ENCODE results near the gene MAST4.

The MAST4 gene

DNA sequence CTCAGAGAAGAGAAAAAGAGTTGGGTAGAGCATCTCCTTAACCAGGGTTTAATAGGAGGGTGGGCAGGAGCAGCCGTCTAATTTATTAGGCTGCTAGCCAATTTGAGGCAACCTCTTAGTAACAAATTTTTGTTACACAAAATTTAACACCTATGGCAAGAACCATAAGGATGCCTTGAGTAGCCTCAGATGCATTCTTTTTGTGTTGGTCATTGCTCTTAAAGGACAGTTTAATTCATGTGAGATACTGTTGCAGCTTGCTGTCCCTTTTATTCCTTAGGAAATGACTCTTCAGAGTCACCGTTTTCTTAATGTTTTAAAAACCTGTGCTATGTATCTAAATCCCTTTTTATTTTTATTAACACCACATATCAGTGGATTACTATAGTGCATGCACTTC is 255.1 kb downstream of the MAST4 start:
- no peak for DNase-seq

DNA sequence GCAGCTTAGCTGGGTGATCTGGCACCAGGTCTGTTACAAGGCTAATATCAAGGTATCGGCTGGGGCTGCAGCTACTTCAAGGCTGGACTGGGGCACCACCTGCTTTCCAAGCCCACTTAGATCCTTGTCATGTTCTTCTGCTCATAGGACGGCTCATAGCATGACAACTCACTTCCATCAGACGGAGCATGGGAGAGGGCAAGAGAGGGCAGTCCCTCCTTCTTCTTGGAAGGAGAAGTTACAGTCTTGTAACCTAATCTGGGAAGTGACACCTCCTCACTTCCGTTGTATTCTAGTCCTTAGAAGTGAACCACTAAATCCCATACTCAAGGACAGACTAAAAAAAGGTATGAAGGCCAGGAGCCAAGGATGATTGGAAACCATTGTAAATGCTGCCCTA is 258.2 kb downstream of the MAST4 start:
- DNase-seq = no peak

DNA sequence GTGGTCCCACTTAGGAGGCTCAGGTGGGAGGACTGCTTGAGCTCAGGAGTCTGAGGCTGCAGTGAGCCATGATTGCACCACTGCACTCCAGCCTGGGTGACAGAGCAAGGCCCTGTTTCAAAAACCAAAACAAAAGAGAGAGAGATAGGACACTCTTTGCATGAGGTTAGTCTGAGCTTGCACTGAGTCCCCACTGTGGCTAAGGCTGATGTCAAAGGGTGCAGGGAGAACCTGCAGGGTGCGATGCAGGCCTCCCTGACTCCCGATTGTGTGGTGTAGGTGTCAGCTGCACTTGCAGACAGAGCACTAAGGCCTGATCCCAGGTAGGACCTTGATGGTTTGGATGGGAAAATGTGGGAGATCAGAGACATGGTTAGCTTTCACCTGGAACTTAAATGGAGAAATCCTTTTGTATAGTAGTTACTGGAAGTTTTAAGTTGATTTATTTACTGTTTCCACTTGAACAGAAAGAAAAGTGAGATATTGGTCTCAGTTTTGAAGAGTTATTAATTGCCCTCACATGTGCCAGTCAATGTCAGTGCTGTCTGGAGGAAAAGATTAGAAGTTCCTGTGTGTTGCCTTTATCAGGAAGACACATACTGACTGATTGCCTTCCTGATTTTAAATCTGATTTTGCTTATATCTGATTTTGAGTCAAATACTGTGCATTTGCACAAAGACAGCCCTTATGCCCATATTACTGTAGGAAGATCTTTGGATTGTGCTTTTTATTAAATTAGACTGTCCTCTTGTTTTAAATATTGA is 260.0 kb downstream of the MAST4 start:
- DNase-seq = no peak

DNA sequence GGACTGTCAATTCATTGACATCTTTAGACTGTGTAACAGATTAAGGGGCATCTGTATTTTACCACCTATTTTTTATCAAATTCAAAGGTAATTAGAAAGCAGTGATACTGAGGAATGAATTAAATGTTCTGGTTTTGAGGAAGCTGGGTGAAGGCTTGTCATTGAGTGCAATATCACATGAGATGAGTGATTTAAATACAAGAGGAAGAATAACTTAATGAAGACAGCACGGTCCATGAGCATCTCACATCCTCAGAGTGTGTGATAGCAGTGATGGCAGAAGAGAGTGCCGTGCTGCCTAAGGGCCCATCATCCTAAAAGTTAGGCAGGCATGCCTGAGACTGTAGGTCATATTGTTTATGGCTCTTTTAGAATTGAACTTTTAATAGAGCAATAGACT is 263.3 kb downstream of the MAST4 start:
- DNase-seq = no peak

DNA sequence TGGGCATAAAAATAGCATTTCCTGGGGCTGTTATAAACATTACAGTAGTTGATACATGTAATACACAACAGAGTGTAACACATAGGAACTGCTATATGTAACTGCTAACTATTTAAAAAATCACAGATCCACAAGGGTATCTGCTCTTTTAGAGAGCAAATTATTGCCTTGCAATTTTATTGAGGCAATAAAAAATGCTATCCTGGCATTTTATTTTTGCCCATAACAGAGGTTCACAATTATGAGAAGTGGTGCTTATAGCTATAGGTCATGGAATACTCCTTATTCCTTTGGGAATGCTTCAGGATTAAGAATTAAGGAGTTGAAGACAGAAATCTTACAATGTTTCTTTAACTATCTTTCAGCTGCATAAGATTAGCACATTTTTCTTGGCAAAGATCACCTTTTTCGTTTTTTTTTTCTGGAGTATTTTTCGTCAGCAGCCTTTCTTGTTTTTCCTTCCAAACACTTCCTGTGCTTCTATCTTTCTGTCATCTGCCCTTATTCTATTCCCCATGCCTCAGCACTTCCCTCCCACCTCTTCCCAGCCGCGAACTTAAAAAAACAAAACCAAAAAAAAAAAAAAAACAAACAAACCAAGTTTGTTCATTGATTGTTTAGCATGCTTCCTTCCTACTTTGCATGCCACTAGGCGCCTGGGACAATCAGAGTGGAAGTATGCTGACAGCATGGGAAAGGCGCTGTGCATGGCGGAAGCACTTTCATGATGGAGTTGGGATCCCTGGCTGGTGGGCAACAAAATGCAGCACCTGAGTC is 264.2 kb downstream of the MAST4 start:
- DNase-seq = no peak

DNA sequence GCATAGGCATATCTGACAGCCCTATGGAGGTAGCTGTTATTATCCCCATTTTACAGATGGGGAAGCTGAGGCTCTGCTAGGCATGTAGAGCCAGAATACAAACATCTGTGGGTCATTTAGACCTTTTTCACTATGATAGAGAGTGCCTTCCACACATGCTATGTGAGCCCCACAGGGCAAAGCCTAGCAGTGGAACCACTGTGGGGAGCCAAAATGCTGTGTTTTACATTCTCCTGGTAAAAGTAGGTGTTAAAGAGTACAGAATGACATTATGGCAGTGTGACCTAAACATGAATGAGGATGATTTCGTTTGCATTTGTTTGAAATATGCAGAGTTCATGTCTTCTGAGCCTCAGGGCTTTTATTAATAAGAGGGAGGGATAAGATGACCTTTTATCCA is 265.2 kb downstream of the MAST4 start:
- no peak for DNase-seq

DNA sequence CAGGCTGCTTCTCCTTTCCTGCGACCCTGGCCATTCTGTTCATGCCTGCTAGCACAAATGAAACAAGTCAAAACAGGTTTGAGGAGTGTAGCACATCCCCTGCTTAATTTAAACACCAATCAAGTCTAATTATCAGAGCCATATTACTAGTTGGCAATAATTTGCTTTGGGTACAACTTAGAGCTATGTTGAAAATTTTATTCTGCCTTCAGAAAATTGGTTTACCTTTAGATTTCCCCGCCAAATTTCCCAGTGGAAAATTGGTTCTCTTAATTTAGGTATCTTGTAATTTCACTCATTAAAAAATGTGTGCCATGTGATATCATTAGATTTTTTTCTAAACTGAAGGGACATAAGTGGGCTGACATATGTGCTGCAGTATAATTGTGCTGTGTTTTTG is 265.8 kb downstream of the MAST4 start:
- no peak for DNase-seq

DNA sequence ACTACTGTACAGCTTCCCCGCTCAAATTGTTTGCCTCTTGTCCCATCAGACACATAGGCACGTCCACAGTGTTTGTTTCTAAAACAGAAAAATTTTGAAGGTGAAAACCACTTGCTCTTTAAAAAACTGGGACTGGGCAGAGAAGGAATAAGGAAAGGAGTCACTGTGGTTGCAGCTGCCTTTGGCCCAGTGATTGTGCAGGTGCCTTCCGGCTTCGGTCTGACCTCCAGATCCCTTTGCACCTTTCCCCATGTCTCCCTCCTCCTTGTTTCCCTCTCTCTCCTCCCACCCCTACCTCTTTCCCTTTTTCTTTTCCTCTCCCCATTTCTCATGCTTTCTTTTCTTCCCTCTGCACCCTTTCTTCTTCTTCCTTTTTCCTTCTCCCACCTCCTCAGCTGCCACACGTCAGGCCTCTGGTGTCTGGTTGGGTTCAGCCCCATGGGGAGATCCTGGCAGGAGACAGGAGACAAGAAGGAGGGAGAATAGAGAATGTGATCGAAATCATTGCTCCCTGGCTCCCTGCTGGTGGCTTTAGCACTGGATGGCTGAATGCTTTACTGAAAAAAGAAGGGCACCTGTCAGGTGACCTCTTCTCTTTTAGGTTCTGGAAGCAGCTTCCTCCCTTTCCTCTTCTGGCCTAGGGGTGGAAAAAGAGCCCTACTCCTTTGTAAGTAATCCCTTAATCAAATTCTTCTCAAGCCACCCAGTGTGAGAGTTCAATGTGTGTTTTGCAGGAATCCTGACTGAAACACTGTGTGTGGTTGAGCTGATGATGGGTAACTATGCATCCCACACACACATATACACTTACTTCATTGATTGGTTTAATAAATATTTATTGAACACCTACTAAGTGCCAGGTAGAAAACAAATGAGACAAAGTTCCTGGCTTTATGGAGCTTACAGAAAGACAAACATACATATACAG is 267.3 kb downstream of the MAST4 start:
- DNase-seq = no peak

DNA sequence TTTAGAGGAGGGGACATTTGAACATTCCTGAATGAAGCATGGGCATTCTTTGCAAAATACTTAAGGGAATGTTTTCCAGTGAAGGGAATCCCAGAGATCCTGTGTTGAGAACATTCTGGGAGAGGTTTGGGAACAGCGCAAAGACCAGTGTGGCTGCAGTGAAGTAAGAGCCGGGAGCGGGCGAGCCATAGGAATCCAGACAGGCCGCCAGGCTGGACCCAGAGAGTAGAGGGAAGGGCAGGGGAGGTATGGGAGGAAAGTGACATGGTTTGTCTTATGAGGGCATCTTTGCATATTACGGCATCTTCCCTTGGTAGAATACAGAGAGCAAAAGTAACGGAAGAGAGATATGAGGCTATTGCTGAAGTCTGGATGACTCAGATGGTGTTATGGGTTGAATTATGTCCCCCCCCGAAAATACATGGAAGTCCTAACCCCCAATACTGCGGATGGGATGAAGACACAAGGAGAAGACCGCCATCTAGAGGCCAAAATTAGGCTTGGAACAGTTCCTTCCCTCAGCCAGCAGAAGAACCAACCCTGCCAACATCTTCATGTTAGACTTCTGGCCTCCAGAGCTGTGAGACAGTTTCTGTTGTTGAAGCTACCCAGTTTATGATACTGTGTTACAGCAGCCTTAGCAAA is 268.2 kb downstream of the MAST4 start:
- DNase-seq = no peak

DNA sequence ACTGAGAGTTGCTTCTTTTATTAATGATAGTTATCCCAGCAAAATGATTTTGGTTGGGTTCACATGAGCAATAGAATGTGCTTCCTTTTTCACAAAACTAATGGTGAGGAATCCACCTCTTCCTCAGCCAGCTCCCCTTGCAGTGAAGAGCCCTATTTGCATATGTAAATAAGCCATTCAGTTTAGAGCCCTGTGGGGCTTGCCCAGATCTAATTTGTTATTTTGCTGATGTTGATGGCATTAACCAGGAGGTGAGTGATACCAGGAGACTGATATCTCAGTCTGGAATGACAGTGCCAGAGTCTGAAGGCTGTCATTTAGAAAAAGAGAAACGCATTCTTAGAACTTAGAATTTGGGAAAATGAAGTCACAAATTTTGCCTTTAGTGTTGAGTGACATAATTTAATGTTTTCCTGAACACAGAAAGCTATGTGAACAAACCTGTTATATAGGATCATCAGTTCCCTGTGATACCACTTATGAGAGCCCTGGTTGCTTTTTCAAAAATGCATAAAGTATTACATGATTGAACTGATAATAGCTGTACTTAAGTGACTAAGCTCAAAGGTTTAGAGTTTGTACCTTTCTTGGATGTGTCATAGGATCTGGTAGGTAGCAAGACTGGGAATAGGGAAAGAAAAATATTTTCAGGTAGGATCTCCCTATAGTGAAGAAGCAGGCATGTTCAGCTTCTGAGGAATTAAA is 271.6 kb downstream of the MAST4 start:
- DNase-seq = no peak

DNA sequence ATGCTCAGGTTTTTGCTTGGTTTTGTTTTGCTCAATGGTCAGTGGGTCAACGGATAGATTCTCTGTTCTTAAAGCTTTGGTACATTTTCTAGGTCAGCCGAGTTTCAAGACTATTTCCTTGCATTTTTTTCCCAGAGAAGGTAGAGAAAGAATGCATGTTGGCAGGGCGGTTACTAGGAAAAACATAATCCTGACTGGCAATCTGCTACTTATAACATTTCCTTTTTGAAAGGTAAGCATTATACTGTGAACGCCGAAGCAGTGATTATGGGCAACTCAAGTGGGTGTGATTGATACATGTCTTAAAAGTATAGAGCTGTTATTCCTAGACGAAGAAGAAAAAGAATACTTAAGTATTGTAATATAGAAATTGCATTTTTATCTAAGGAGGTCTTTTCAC is 273.2 kb downstream of the MAST4 start:
- no peak for DNase-seq

DNA sequence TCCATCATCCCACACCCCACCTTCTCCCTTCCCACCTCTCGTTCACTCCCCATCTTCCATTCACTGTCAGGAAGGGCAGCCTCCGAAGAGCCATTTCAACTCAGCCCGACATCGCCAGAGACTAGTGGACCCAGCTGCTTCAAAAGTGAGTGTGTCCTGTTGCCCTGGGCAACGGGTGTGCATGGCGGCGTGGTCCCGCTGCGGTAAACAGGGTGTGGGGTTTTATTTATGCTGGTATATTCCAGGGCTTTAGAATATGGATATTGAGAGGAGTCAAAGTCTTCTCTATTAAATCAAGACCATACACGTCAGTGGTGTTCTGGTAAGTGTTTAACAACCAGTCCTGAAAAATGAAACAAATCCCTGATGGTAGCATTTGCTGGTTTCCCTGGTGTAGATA is 274.5 kb downstream of the MAST4 start:
- DNase-seq = no peak

DNA sequence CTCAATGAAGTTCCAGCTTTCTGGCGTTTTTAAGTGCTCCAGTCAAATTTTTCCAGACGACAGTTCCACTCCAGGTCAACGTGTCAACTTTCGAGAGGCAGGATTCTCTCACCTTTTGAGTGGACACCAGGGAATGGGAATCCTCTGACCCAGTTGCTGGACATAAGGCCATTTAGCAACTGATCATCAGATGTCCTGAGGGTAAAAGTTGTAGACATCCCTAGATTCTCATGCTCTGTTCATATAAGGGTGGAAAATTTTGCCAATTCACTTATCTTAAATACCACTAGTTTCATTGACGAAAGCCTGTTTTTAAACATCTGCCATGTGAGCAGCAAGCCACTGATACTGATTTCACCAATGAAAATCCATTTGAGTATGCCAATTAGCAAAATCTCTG is 275.5 kb downstream of the MAST4 start:
- DNase-seq = no peak

DNA sequence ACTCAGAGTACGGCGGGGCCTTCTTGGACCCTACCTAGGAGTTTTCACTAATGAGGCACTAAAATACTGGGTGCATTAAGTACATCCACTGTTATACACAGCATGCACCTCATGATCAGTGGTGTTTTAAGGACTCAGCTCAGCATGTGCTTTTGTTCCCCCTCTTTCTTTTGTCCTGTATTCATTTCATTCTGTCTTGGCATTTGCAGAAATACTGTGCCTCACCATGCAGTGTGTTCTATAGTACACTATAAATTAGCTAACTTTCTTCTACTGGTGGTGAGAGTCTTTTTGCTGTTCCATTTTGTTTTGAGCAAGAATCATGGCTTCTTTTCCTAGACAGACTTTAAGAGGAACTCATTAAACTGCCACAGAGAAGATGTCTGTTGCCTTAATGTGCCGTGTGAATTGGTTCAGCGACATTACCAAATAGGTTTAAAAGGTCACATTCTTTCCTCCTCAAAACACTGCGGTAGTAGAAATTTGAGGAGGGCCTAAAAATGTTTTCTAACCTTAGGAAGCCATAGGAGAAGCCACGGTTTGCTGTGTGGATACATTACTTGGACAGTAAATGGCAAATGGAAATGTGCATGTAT is 276.6 kb downstream of the MAST4 start:
- no peak for DNase-seq

DNA sequence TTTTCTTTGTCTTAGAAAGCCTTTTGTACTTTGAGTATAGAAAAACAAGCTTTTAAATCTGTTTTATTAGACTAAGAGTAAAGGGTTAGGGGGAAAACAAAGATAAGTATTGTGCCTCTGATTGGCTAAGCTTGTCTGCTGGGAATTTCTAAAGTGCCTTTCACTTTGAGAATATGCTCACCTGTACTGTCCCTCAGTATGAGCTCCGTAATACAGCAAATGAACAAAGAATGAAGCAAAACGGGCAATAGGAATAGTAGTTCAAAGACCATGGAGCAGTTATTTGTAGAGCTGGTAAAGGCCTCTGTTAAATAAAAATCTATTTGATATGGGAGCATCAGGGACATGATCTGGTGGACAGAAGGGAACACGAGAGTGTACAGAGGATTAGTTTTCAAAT is 277.8 kb downstream of the MAST4 start:
- DNase-seq = no peak

DNA sequence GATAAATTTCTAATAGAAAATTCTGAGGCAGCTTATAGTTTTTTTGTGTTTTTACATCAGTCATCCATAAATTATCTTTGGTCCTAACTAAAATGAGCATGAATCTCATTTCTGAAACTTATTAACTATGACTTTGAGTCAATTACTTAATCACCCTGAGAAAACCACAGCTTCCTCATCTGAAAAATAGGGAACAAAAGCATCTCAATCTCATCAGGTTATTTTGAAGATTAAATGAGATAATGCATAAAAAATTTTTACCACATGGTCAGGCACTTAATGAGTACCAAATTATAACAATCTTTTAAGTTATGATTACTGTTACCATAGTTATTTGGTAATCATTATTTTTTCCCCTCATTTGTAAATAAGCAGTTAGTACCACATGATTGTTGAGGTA is 279.1 kb downstream of the MAST4 start:
- DNase-seq = no peak

DNA sequence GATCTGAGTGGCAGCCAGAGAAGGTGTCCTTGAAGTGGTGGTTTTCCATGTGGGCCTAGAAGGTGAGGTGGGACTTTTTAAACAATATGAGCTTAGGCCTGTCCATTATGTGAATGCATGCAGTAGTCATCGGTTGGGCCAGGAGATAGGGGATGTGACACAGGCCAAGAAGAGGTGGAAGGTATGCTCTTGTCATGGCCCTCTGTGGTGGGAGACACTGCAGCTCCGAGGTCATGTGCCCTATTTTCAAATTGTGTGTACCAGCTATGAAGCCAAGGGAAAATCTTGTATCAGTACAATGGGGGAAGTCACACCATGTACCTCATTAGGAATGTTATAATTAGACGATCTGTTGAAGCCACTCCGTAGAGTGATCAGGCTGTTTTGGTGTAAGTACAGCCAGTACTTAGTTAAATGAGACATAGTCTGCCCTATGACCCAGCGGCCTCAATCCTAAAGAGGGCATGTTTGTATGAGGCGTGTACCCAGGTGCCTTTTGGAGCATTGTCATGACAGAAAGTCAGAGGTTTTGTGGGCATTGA is 280.1 kb downstream of the MAST4 start:
- no peak for DNase-seq

DNA sequence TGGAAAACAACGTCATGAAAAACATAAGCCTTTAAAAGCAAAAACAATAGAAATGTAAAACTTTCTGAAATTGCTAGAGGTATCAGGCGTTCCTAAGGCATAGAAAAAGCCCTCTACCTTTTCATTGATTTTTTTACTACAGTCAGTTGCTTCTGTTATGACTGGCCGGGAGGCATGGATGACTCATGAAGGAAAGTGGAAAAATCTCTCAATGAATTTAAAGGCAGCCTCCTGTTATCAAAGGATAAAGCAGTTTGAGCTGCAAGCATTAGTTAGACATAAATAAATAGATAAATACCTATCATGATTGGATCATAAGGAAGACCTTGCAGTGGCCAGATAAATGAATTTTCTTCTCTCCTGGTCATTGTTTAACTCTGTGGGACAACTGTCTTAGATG is 281.6 kb downstream of the MAST4 start:
- no peak for DNase-seq

DNA sequence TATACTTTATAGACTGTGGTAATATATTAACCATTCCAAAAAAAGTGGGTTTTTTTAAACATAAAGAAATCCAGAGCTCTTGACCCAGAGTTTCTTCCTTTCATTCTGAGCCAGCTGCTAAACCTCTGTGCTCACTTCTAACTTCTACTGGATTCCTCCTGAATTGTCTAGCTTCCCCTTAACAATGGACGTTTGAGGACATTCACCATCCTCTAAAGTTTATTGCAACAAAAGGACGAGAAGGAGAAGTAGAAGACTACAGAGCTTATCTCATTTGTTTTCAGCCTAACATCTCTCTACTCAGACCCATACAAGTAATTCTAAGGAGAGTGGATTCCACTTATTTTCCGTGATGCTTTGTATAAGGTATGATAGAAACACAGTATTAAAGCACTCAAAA is 284.2 kb downstream of the MAST4 start:
- no peak for DNase-seq

DNA sequence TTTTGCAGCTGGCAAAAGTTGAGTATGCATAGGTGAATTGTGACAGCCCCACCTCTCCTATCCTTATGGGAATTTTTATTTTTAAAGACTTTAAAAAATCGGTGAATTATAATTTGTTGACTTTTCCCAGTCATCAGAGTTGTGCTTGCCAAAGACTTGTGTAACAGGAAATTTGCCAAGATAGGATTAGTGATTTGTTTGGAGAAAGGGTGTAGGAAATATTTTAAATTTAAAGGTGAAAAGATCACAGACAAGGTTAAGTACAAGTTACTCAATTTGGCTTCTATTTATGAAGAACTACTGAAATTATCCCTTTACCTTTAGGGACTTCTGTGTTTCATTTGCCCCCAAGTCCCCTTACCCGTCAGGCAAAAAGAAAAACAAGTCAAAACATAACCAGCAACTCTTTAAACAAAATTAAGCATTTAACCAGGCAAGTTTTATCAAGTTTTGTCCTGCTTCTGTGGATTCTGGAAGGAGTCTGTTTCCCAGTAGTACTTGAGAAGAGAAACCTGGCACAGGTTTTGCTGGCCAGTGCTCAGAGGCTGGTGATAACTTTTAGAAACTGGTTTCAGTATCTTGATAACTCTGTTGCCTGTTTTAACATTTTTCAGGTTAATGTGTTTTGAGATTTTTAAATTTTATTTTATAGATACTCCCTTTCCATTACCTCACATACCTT is 285.4 kb downstream of the MAST4 start:
- DNase-seq = no peak

DNA sequence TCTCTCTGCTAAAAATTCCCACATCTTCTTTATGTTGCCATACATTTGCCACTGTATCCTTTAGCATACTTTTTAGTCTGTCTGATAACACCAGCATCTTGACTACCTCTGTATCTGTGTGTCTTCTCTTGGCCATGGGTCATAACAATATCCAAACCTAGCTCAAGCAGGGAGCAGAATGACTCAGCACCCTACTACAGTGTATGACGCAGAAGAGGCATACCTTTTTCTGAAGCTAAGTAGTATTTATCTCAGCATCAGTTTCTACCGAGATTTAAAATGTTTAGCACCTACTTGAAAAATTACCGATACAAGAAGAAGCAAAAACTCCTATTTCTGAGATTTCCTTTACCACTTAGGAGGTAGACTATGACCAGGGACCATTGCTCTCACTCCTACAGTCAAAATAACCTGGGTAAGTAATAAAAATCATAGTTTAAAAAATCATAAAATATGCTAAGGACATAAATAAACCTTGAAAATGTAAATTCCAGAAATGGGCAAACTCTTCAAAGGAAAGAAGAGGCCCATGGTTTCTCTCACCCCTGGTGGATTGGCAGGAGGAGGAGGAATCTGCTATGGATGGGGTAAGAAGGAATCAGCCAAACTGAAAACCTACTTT is 286.5 kb downstream of the MAST4 start:
- no peak for DNase-seq

Measured in activated gamma-delta T cell treated with Interleukin-2 at 50 U/mL for 16 hours (primary cell).